Heart right ventricle (tissue), 16 donors: Measurements from ENCODE around the gene RPS27. TPM values are rescaled to one million over a fixed set of nuclear protein-coding genes. Genes with fewer than 3 reads are reported as not detected.
"Not testable (repeated sequence)": the region's sequence is repeated elsewhere in the genome, so short reads cannot be mapped to it uniquely, and the experiment has no call there.

ENCODE experiments used
- ATAC-seq, 8 donors: fragments of 200-7000 bp; cut with Tn5 transposase; one replicate each; pipeline ENCODE4 v1.9.1; 2020; ENCODE audit warnings: mild to moderate bottlenecking in 8 of 8, moderate library complexity in 8 of 8, moderate number of reproducible peaks in 1 of 8
- DNase-seq, 2 donors: peaks; one replicate each; pipeline ENCODE4 v3.0.0-alpha.2; 2020
- H3K27ac ChIP-seq, 10 donors: fragments of 200-600 bp; sonication (generic) in 2 of 10; one replicate each; pipeline versions ENCODE4 v1.5.0 to v1.8.0; 2020 to 2022; ENCODE audit warnings: mild to moderate bottlenecking in 3 of 10
- H3K27me3 ChIP-seq, 7 donors: fragments of 200-600 bp; one replicate each; pipeline ENCODE4 v1.8.0; 2021 to 2022; ENCODE audit warnings: mild to moderate bottlenecking in 2 of 7
- H3K36me3 ChIP-seq, 9 donors: fragments of 200-600 bp; sonication (generic) in 1 of 9; one replicate each; pipeline versions ENCODE4 v1.5.0 to v1.8.0; 2020 to 2022; ENCODE audit warnings: mild to moderate bottlenecking in 2 of 9
- H3K4me1 ChIP-seq, 9 donors: fragments of 200-600 bp; sonication (generic) in 1 of 9; one replicate each; pipeline versions ENCODE4 v1.5.0 to v1.8.0; 2020 to 2022; ENCODE audit warnings: mild to moderate bottlenecking in 4 of 9
- H3K4me3 ChIP-seq, 10 donors: fragments of 200-600 bp; sonication (generic) in 2 of 10; one replicate each; pipeline versions ENCODE4 v1.5.0 to v1.8.0; 2020 to 2022; ENCODE audit warnings: mild to moderate bottlenecking in 7 of 10, moderate library complexity in 2 of 10
- H3K9me3 ChIP-seq, 11 donors: fragments of 200-600 bp in 10 of 11; sonication (generic) in 2 of 11; one replicate each; pipeline versions ENCODE4 v1.5.0 to v1.8.0; 2013 to 2022; ENCODE audit warnings: mild to moderate bottlenecking in 2 of 11, control low read depth in 1 of 11, moderate library complexity in 1 of 11
- CTCF ChIP-seq, 9 donors: fragments of 200-600 bp; sonication (generic) in 2 of 9; IDR thresholded peaks; one replicate each; pipeline versions ENCODE4 v1.5.0 to v1.8.0; 2021 to 2022; ENCODE audit warnings: antibody characterized with exemption in 9 of 9, mild to moderate bottlenecking in 5 of 9, moderate library complexity in 1 of 9
- WGBS, 2 donors: extraction: QIAGEN DNeasy Blood & Tissue Kit; methylation state at CpG; one replicate each; pipeline ENCODE4 v1.1.7; 2013; ENCODE audit warnings: inconsistent platforms in 1 of 2; 5-methylcytosine and 5-hydroxymethylcytosine counted together
- intact Hi-C, 10 donors: fragments of 100-400 bp; cut with DNase I; formaldehyde crosslinking; loops; one replicate each; pipeline versions ENCODE4 v1.11.1 to v1.14.2; 2022
- polyA plus RNA-seq, 2 donors: library from polyadenylated mRNA; stranded (reverse); fragments of 200-250 nt; gene quantifications; one replicate each; pipeline ENCODE4 v1.2.3, GENCODE V29; 2013
- total RNA-seq, 10 donors: library from RNA; stranded (reverse); fragmentation: NEBNext Ultra II Directional in 3 of 10; extraction: Animal tissue kit (Norgen Biotek cat#: 25700) in 3 of 10; gene quantifications; one replicate each; pipeline versions ENCODE4 v1.2.1 to v1.2.4, GENCODE V29; 2021 to 2023
- donor health status: Arrhythmogenic right ventricular cardiomyopathy.
- donor health status: ischemic (EF 13 %, LVEDD 7.1; RV severe dilation, severe dysfunction).
- donor health status: healthy with polysubstance abuse.
- donor health status: DM: no; HTN: yes; CAD: no.
- donor health status: DM: no; HTN: no; CAD: no.
- donor health status: ischemic (EF 25% LVEDD 6.9; RV normal size, moderate dysfunction).
- donor health status: ischemic (EF 25% LVEDD 5.7; RV mildly dilated, moderate dysfunction).
- donor health status: healthy.
- donor health status: DM: yes; HTN: yes; CAD: no.
- donor health status: Ischemic cardiomyopathy.
- donor health status: ischemic (EF 35%, LVEDD 5.7; RV mildly dilated, moderate dysfunction).
- donor health status: nonischemic (EF 11% LVEDD 7.7; RV severe dilation, severe dysfunction).
- donor health status: DM: yes; HTN: yes; CAD: no.
- donor health status: PGD.
- donor health status: ischemic (EF 29% LVEDD 5.4; RV normal size, mild dysfunction).
- donor health status: nonischemic (EF 23%, LVEDD 6.1; RV moderate dilation, normal function).

Gene RPS27
- total and polyA plus RNA-seq, 12 donors = 586 to 8,165 (median 744) TPM

GRCh38 chr1:153995640-153996039, 5.1 kb downstream of the RPS27 start:
- Histone ChIP-seq H3K27ac (no peak overlapping the region), H3K27me3 (no peaks in the 10 kb centered on the region), H3K4me3 (no peak overlapping the region), H3K36me3 (peaks cover 0 to 52% (median 20%) of the 10 kb centered on the region in 9 donors), H3K4me1 (peaks cover 4 to 39% (median 29%) of the 10 kb centered on the region in 9 donors), H3K9me3 (no peaks in the 10 kb centered on the region)
- TF ChIP-seq CTCF (IDR thresholded peaks at IDR 0.05) = no peak
- WGBS, 2 donors = 91 to 96% methylated on average over 11 of the region's 11 CpGs
- intact Hi-C loops = loop anchor here in 2 of 10 donors (10.0 kb wide), 3 partner anchors 189 to 279 kb away; partner anchors contain the start of gene HAX1 (in 1 of the 2)
- ATAC-seq = no peak
- DNase-seq = no peak

- not testable (repeated sequence) for DNase-seq, H3K9me3 ChIP-seq, H3K4me3 ChIP-seq, H3K27me3 ChIP-seq, H3K27ac ChIP-seq, ATAC-seq
- intact Hi-C loops = loop anchor here in 2 of 10 donors (10.0 kb wide), 3 partner anchors 188 to 278 kb away; partner anchors contain the start of gene HAX1 (in 1 of the 2)
- peaks cover 0 to 46% (median 20%) of the 10 kb centered on the region in 9 donors for H3K36me3 ChIP-seq
- 97 to 98% methylated on average over 10 of the region's 10 CpGs for WGBS, 2 donors
- peaks cover 0 to 30% (median 21%) of the 10 kb centered on the region in 9 donors for H3K4me1 ChIP-seq
Observed at GRCh38 chr1:153996882-153997281, 6.3 kb downstream of the RPS27 start.

GRCh38 chr1:154000420-154000819, 9.9 kb downstream of the RPS27 start:
- H3K9me3 ChIP-seq = no peaks in the 10 kb centered on the region
- H3K27ac ChIP-seq = no peak overlapping the region
- no peak for ATAC-seq
- no peaks in the 10 kb centered on the region for H3K4me1 ChIP-seq
- DNase-seq = no peak
- intact Hi-C loops = loop anchor here in 1 of 10 donors (10.0 kb wide), 1 partner anchor 264 kb away; no protein-coding TSS in a partner anchor
- peaks cover 0 to 11% (median 0%) of the 10 kb centered on the region in 9 donors for H3K36me3 ChIP-seq
- no peak overlapping the region for H3K4me3 ChIP-seq
- no peaks in the 10 kb centered on the region for H3K27me3 ChIP-seq
- TF ChIP-seq CTCF (IDR thresholded peaks at IDR 0.05) = no peak
- WGBS, 2 donors = 78 to 79% methylated on average over 4 of the region's 4 CpGs

GRCh38 chr1:154006136-154006535, 15.6 kb downstream of the RPS27 start:
- no peaks in the 10 kb centered on the region for H3K9me3 ChIP-seq
- no peak for ATAC-seq
- intact Hi-C loops = loop anchor here in 1 of 10 donors (10.0 kb wide), 1 partner anchor 259 kb away; no protein-coding TSS in a partner anchor
- no peaks in the 10 kb centered on the region for H3K27me3 ChIP-seq
- no peaks in the 10 kb centered on the region for H3K36me3 ChIP-seq
- H3K4me1 ChIP-seq = no peaks in the 10 kb centered on the region
- no peak for DNase-seq
- TF ChIP-seq CTCF (IDR thresholded peaks at IDR 0.05) = no peak
- 90 to 91% methylated on average over 3 of the region's 3 CpGs for WGBS, 2 donors
- no peak overlapping the region for H3K4me3 ChIP-seq
- no peak overlapping the region for H3K27ac ChIP-seq

- H3K9me3 ChIP-seq = no peaks in the 10 kb centered on the region
- H3K36me3 ChIP-seq = no peaks in the 10 kb centered on the region
- intact Hi-C loops = no loop called here
- H3K27ac ChIP-seq = no peak overlapping the region
- no peak overlapping the region for H3K4me3 ChIP-seq
- TF ChIP-seq CTCF (IDR thresholded peaks at IDR 0.05) = no peak
- no peak for DNase-seq
- no peaks in the 10 kb centered on the region for H3K4me1 ChIP-seq
- 66 to 83% methylated on average over 1 of the region's 1 CpG for WGBS, 2 donors
- no peak for ATAC-seq
- H3K27me3 ChIP-seq = no peaks in the 10 kb centered on the region
Observed at GRCh38 chr1:154012129-154012528, 21.6 kb downstream of the RPS27 start.

- H3K27ac ChIP-seq, ATAC-seq, H3K36me3 ChIP-seq, H3K4me1 ChIP-seq, H3K4me3 ChIP-seq, DNase-seq, intact Hi-C loops, H3K9me3 ChIP-seq, H3K27me3 ChIP-seq: not testable (repeated sequence)
- 94 to 96% methylated on average over 14 of the region's 14 CpGs for WGBS, 2 donors
Observed at GRCh38 chr1:154012543-154012942, 22.0 kb downstream of the RPS27 start.
